ENCODE data around the gene SLC8A2.

Gene SLC8A2

DNA sequence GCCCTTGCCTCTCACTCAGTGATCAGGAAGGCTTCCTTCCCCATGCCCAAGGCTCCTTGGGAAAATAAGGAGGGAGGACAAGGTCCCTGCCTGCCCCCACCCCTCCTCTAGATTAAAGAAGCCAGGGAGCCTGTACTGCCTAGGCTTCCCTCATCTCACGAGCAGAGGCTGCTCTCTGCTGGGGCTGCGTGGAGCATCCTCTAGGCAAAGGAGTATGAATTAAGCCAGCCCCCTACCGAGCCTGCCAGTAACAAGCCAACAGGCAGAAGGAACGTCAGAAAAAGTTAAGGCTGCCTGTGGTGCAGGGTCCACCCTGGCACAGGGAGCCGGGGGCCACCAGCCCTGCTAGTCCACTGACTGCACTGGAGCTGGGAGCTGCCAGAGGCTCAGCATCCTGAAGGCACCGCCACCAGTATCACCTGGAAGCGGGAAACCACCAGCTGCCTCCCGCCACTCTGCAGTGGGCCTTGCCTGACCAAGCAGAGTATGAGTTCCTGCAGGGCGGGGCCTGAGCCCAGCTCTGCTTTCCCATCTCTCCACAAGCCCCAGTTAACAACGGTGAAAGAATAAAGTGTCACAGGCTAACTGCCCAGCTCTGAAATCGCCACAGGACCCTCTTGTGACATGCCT is 36.3 kb upstream of the SLC8A2 start:
- no peaks in the 10 kb centered on the region for H3K9me3 ChIP-seq (ENCODE audit: severe bottlenecking)
- H3K36me3 ChIP-seq = peaks cover 47% of the 10 kb centered on the region
- no peak overlapping the region for H3K4me3 ChIP-seq (ENCODE audit: low read depth, low read length)
- peak; percentile 84 for DNase-seq
- no peaks in the 10 kb centered on the region for H3K27me3 ChIP-seq (ENCODE audit: insufficient read depth, low read depth, severe bottlenecking)
- peak overlapping the region; percentile 95 for H3K27ac ChIP-seq
- TF ChIP-seq, protein P1, sequence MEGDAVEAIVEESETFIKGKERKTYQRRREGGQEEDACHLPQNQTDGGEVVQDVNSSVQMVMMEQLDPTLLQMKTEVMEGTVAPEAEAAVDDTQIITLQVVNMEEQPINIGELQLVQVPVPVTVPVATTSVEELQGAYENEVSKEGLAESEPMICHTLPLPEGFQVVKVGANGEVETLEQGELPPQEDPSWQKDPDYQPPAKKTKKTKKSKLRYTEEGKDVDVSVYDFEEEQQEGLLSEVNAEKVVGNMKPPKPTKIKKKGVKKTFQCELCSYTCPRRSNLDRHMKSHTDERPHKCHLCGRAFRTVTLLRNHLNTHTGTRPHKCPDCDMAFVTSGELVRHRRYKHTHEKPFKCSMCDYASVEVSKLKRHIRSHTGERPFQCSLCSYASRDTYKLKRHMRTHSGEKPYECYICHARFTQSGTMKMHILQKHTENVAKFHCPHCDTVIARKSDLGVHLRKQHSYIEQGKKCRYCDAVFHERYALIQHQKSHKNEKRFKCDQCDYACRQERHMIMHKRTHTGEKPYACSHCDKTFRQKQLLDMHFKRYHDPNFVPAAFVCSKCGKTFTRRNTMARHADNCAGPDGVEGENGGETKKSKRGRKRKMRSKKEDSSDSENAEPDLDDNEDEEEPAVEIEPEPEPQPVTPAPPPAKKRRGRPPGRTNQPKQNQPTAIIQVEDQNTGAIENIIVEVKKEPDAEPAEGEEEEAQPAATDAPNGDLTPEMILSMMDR (IDR thresholded peaks at IDR 0.05; ENCODE audit: low read depth, low read length) = peak; percentile 61

DNA sequence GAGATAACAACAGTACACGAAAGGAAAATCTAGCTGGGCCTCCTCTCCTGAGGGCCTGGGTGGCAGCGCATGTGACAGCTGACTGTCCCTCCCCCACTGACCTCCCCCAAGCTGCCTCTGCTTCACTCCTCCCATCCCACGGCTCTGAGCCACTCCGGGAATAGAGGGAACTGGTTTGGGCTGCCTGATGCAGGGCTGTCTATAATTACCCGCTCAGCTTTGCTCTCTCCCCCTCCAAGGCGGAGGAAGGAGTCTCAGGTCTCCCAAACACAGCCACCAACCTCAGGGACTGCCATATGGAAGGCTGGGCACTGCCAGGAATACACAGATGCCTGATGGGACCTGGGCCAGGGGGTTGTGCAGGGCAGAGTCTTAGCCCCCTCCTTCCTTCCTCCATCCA is 35.3 kb upstream of the SLC8A2 start:
- Histone ChIP-seq H3K27me3 (ENCODE audit: insufficient read depth, low read depth, severe bottlenecking) (no peaks in the 10 kb centered on the region), H3K27ac (peak overlapping the region; percentile 95), H3K4me3 (ENCODE audit: low read depth, low read length) (peak overlapping the region; percentile 22), H3K36me3 (peaks cover 56% of the 10 kb centered on the region), H3K9me3 (ENCODE audit: severe bottlenecking) (no peaks in the 10 kb centered on the region)
- TF ChIP-seq, protein P1 (IDR thresholded peaks at IDR 0.05; ENCODE audit: low read depth, low read length) = no peak
- peak; percentile 83 for DNase-seq

DNA sequence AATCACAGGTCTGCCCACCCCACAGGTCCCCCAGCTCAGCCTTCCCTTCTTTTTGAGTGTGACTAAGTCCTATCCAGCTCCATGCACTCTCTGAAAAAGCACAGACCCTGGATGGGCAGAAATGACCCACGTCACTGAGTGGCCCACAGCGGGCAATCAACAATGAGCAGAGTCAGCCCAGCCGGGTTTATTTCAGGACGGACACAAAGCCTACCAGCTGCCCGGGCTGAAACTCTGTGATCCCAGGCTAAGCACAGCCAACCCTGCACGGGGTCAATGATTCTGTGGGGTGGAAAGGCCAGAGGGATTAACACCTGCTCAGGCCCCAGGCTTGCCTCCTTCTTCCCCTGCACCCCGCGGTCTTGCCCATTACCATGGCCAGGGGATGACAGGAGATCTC is 34.8 kb upstream of the SLC8A2 start:
- peak; percentile 90 for DNase-seq
- Histone ChIP-seq H3K27me3 (ENCODE audit: insufficient read depth, low read depth, severe bottlenecking) (no peaks in the 10 kb centered on the region), H3K27ac (peak overlapping the region; percentile 95), H3K9me3 (ENCODE audit: severe bottlenecking) (no peaks in the 10 kb centered on the region), H3K4me3 (ENCODE audit: low read depth, low read length) (peak overlapping the region; percentile 22), H3K36me3 (peaks cover 60% of the 10 kb centered on the region)
- TF ChIP-seq, protein P1 (IDR thresholded peaks at IDR 0.05; ENCODE audit: low read depth, low read length) = no peak

DNA sequence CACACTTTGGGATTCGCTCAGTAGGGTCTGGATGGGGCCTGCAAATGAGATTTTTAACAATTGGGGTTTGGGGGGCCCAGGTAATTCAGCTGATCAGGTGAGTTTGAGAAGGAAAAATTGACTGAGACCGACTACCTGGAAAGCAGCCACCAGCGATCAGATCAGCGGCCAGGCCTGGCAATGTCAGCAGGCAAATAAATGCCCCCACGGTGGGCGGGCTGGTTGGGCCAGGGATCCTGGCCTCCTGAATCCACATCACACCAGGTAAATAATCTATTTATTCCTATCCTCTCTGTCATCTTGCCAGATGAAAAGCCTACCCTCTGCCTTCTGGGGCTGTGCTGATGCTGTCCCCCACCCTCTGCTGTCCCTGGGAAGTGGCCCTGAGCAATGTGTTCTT is 33.8 kb upstream of the SLC8A2 start:
- no peaks in the 10 kb centered on the region for H3K27me3 ChIP-seq (ENCODE audit: insufficient read depth, low read depth, severe bottlenecking)

GRCh38 chr19:47503826-47504150 is 32.1 kb upstream of the SLC8A2 start:
- H3K9me3 ChIP-seq (ENCODE audit: severe bottlenecking) = no peaks in the 10 kb centered on the region
- H3K27me3 ChIP-seq (ENCODE audit: insufficient read depth, low read depth, severe bottlenecking) = no peaks in the 10 kb centered on the region
- no peak for DNase-seq
- H3K27ac ChIP-seq = no peak overlapping the region
- H3K4me3 ChIP-seq (ENCODE audit: low read depth, low read length) = no peak overlapping the region
- TF ChIP-seq, protein P1 (IDR thresholded peaks at IDR 0.05; ENCODE audit: low read depth, low read length) = no peak
- peaks cover 70% of the 10 kb centered on the region for H3K36me3 ChIP-seq

More for the DNA sequence above, 33.8 kb upstream of the SLC8A2 start:
- DNase-seq = no peak
- Histone ChIP-seq H3K27ac (peak overlapping the region; percentile 95), H3K4me3 (ENCODE audit: low read depth, low read length) (no peak overlapping the region), H3K36me3 (peaks cover 64% of the 10 kb centered on the region), H3K9me3 (ENCODE audit: severe bottlenecking) (no peaks in the 10 kb centered on the region)
- TF ChIP-seq, protein P1 (IDR thresholded peaks at IDR 0.05; ENCODE audit: low read depth, low read length) = no peak

Data from WERI-Rb-1 (cell line).